GM23338 (cell line): ENCODE data around the gene ANOS1. TPM values are rescaled to one million over a fixed set of nuclear protein-coding genes. Genes with fewer than 3 reads are reported as not detected.

Experiments used
- ATAC-seq: fragments of 200-7000 bp; cut with Tn5 transposase; 3 replicates; pipeline ENCODE4 v1.9.1; 2020
- DNase-seq: peaks from one replicate; pipeline ENCODE4 v3.0.0-alpha.2; 2015; ENCODE audit warnings: low spot score
- H2AFZ ChIP-seq: fragments of 200-600 bp; sonication (generic); 2 replicates; pipeline ENCODE4 v1.8.0; 2016; ENCODE audit warnings: antibody characterized with exemption, mild to moderate bottlenecking, moderate library complexity
- H3F3A ChIP-seq: fragments of 200-600 bp; sonication (generic); replicated peaks from 2 replicates; pipeline ENCODE4 v1.8.0; 2017; ENCODE audit warnings: antibody characterized with exemption, mixed run types, low read depth
- H3K27ac ChIP-seq: fragments of 200-600 bp; sonication (generic); 2 replicates; pipeline ENCODE4 v1.6.1; 2016; ENCODE audit warnings: low read depth
- H3K27me3 ChIP-seq: fragments of 200-600 bp; sonication (generic); 2 replicates; pipeline ENCODE4 v1.8.0; 2016; ENCODE audit warnings: mild to moderate bottlenecking, mixed run types, moderate library complexity; ENCODE audit not compliant: insufficient read depth
- H3K36me3 ChIP-seq: fragments of 200-600 bp; sonication (generic); 2 replicates; pipeline ENCODE4 v1.8.0; 2016; ENCODE audit warnings: mild to moderate bottlenecking; ENCODE audit not compliant: insufficient read depth
- H3K4me1 ChIP-seq: fragments of 200-600 bp; sonication (generic); 2 replicates; pipeline ENCODE4 v1.8.0; 2016; ENCODE audit warnings: mild to moderate bottlenecking, moderate library complexity; ENCODE audit not compliant: insufficient read depth
- H3K4me2 ChIP-seq: fragments of 200-600 bp; sonication (generic); 2 replicates; pipeline ENCODE4 v1.7.1; 2017; ENCODE audit warnings: mixed run types
- H3K4me3 ChIP-seq: fragments of 200-600 bp; sonication (generic); 2 replicates; pipeline ENCODE4 v1.6.1; 2016; ENCODE audit warnings: mixed run types
- H3K79me2 ChIP-seq: fragments of 200-600 bp; sonication (generic); replicated peaks from 2 replicates; pipeline ENCODE4 v1.8.0; 2017; ENCODE audit warnings: mild to moderate bottlenecking; ENCODE audit not compliant: insufficient read depth
- H3K9me2 ChIP-seq: fragments of 200-600 bp; sonication (generic); 2 replicates; pipeline ENCODE4 v1.8.0; 2017; ENCODE audit not compliant: insufficient read depth
- H4K20me1 ChIP-seq: fragments of 200-600 bp; sonication (generic); replicated peaks from 2 replicates; pipeline ENCODE4 v1.8.0; 2017; ENCODE audit warnings: mild to moderate bottlenecking; ENCODE audit not compliant: insufficient read depth
- H3K27ac Mint-ChIP-seq: 2 replicates; pipeline ENCODE4 v1.8.0; 2020; ENCODE audit warnings: inconsistent platforms, mild to moderate bottlenecking, moderate library complexity, mixed read lengths
- H3K27me3 Mint-ChIP-seq: 3 replicates; pipeline ENCODE4 v1.8.0; 2022; ENCODE audit warnings: low read depth, mild to moderate bottlenecking, moderate library complexity, mixed read lengths, inconsistent platforms; ENCODE audit not compliant: insufficient read depth, poor library complexity
- H3K36me3 Mint-ChIP-seq: 3 replicates; pipeline ENCODE4 v1.8.0; 2021; ENCODE audit warnings: low read depth, mild to moderate bottlenecking, inconsistent platforms, moderate library complexity, mixed read lengths
- H3K4me1 Mint-ChIP-seq: 3 replicates; pipeline ENCODE4 v1.8.0; 2020; ENCODE audit warnings: mild to moderate bottlenecking, inconsistent platforms, mixed read lengths
- H3K4me3 Mint-ChIP-seq: 3 replicates; pipeline ENCODE4 v1.8.0; 2021; ENCODE audit warnings: moderate library complexity, mild to moderate bottlenecking, inconsistent platforms, mixed read lengths
- H3K9me3 Mint-ChIP-seq: 3 replicates; pipeline ENCODE4 v1.8.0; 2020; ENCODE audit warnings: moderate library complexity, mild to moderate bottlenecking, inconsistent platforms, mixed read lengths
- CREB1 ChIP-seq: fragments of 250-450 bp; sonication (Bioruptor Pico); IDR thresholded peaks from 2 replicates; pipeline ENCODE4 v1.5.0; 2020; ENCODE audit warnings: low read depth, mild to moderate bottlenecking, moderate library complexity
- EZH2 ChIP-seq: fragments of 200-600 bp; sonication (generic); IDR thresholded peaks from one replicate; pipeline ENCODE4 v1.8.0; 2017; ENCODE audit warnings: antibody characterized with exemption, mild to moderate bottlenecking, low read depth; ENCODE audit not compliant: unreplicated experiment
- EZH2phosphoT487 ChIP-seq: fragments of 200-600 bp; sonication (generic); IDR thresholded peaks from one replicate; pipeline ENCODE4 v1.8.1; 2018; ENCODE audit warnings: antibody characterized with exemption; ENCODE audit not compliant: unreplicated experiment
- JUNB ChIP-seq: IDR thresholded peaks from one replicate; pipeline ENCODE4 v1.6.1; 2016; ENCODE audit warnings: antibody characterized with exemption; ENCODE audit not compliant: unreplicated experiment
- NANOG ChIP-seq: IDR thresholded peaks from 2 replicates; pipeline ENCODE4 v1.6.1; 2016; ENCODE audit warnings: antibody characterized with exemption, borderline replicate concordance
- POLR2AphosphoS5 ChIP-seq: IDR thresholded peaks from 2 replicates; pipeline ENCODE4 v1.6.1; 2016; ENCODE audit warnings: antibody characterized with exemption, low read depth
- STAT1 ChIP-seq: IDR thresholded peaks from one replicate; pipeline ENCODE4 v1.6.1; 2016; ENCODE audit warnings: antibody characterized with exemption; ENCODE audit not compliant: unreplicated experiment
- ZNF114 ChIP-seq: fragments of 250-450 bp; sonication (Bioruptor Pico); IDR thresholded peaks from 2 replicates; pipeline ENCODE4 v1.5.0; 2020; ENCODE audit warnings: mild to moderate bottlenecking, moderate library complexity
- ZNF331 ChIP-seq: fragments of 250-450 bp; sonication (Bioruptor Pico); IDR thresholded peaks from 2 replicates; pipeline ENCODE4 v1.5.0; 2020; ENCODE audit warnings: low read depth, mild to moderate bottlenecking, moderate library complexity
- polyA plus RNA-seq: library from polyadenylated mRNA; unstranded; fragments of >200 nt; fragmentation: Nextera tagmentation; extraction: Ambion mirVana; gene quantifications from 2 replicates; pipeline ENCODE4 v1.2.1, GENCODE V29; 2016
- total RNA-seq: library from RNA; depleted of rRNA; stranded (reverse); fragments of >200 nt; shearing (Covaris generic); gene quantifications from 2 replicates; pipeline ENCODE4 v1.2.3, GENCODE V29; 2014
- TF ChIP-seq, protein P1 (sequence below): IDR thresholded peaks from one replicate; pipeline ENCODE4 v1.6.1; 2018; ENCODE audit warnings: antibody characterized with exemption; ENCODE audit not compliant: unreplicated experiment
- TF ChIP-seq, protein P2 (sequence below): IDR thresholded peaks from 2 replicates; pipeline ENCODE4 v1.6.1; 2016; ENCODE audit warnings: antibody characterized with exemption
- TF ChIP-seq, protein P3 (sequence below), 2 experiments: fragments of 200-600 bp in 1 of 2; sonication (generic) in 1 of 2; conservative IDR thresholded peaks; 2 replicates each; pipeline versions ENCODE4 v1.5.1 to v1.6.1; 2016 to 2017; ENCODE audit warnings: antibody characterized with exemption in 2 of 2, low read depth in 2 of 2, mild to moderate bottlenecking in 2 of 2, moderate library complexity in 1 of 2
- TF ChIP-seq, protein P4 (sequence below): fragments of 250-450 bp; sonication (Bioruptor Pico); IDR thresholded peaks from 2 replicates; pipeline ENCODE4 v1.5.0; 2020; ENCODE audit warnings: mild to moderate bottlenecking, moderate library complexity

Gene ANOS1
- total and polyA plus RNA-seq, 2 experiments from 2014 or later: 21.8 to 68.5 TPM

DNA sequence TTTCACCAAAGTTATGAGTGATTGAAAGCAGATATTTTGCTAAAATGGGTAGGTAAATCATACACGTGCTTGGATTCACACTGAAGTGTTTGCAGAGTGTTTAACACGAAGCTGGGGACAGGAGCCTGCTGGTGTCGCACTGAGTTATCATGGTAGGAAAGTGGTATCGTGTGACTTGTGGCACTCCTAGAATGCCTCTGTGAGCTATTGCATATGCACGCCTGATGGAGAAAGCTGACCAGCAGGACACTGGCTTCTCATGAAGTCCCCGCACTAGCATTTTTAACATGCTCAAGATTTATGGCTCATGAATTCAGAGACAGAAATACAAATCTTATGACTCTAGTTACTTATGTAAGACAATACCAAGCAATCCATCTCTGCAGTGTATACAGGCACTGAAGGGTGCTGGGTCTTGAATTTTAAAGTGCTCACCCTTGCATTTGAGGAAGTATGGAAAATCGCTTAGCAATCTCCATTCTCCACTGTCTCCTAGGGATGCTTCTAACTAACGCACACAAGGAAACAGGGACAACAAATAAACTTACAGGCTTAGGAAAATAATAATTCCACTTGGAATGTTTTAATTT is 247.5 kb downstream of the ANOS1 start:
- no peak overlapping the region for H3K4me3 ChIP-seq
- H3K4me1 ChIP-seq: no peaks in the 10 kb centered on the region
- no peaks in the 10 kb centered on the region for H4K20me1 ChIP-seq
- ATAC-seq: no peak
- H3K27me3 ChIP-seq: no peaks in the 10 kb centered on the region
- Mint-ChIP-seq H3K27me3 (no peaks in the 10 kb centered on the region), H3K4me3 (no peak overlapping the region), H3K9me3 (no peaks in the 10 kb centered on the region), H3K4me1 (no peaks in the 10 kb centered on the region), H3K27ac (no peak overlapping the region), H3K36me3 (no peaks in the 10 kb centered on the region)
- H3K27ac ChIP-seq: no peak overlapping the region
- H3F3A ChIP-seq: no peaks in the 10 kb centered on the region
- 0 out of 2 replicates have a peak overlapping the region, but pooled peaks have one; percentile 52 for H2AFZ ChIP-seq
- H3K36me3 ChIP-seq: no peaks in the 10 kb centered on the region
- no peaks in the 10 kb centered on the region for H3K9me2 ChIP-seq
- H3K4me2 ChIP-seq: no peak overlapping the region
- H3K79me2 ChIP-seq: no peaks in the 10 kb centered on the region
- no peak for DNase-seq
- TF ChIP-seq STAT1 (no peak), CREB1 (CRISPR knock-in tag) (no peak), ZNF114 (CRISPR knock-in tag) (no peak), JUNB (no peak), ZNF331 (no peak), NANOG (no peak), EZH2 (no peak), POLR2AphosphoS5 (no peak), EZH2phosphoT487 (no peak)
- TF ChIP-seq, protein P1, sequence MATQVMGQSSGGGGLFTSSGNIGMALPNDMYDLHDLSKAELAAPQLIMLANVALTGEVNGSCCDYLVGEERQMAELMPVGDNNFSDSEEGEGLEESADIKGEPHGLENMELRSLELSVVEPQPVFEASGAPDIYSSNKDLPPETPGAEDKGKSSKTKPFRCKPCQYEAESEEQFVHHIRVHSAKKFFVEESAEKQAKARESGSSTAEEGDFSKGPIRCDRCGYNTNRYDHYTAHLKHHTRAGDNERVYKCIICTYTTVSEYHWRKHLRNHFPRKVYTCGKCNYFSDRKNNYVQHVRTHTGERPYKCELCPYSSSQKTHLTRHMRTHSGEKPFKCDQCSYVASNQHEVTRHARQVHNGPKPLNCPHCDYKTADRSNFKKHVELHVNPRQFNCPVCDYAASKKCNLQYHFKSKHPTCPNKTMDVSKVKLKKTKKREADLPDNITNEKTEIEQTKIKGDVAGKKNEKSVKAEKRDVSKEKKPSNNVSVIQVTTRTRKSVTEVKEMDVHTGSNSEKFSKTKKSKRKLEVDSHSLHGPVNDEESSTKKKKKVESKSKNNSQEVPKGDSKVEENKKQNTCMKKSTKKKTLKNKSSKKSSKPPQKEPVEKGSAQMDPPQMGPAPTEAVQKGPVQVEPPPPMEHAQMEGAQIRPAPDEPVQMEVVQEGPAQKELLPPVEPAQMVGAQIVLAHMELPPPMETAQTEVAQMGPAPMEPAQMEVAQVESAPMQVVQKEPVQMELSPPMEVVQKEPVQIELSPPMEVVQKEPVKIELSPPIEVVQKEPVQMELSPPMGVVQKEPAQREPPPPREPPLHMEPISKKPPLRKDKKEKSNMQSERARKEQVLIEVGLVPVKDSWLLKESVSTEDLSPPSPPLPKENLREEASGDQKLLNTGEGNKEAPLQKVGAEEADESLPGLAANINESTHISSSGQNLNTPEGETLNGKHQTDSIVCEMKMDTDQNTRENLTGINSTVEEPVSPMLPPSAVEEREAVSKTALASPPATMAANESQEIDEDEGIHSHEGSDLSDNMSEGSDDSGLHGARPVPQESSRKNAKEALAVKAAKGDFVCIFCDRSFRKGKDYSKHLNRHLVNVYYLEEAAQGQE: no peak
- TF ChIP-seq, protein P2, sequence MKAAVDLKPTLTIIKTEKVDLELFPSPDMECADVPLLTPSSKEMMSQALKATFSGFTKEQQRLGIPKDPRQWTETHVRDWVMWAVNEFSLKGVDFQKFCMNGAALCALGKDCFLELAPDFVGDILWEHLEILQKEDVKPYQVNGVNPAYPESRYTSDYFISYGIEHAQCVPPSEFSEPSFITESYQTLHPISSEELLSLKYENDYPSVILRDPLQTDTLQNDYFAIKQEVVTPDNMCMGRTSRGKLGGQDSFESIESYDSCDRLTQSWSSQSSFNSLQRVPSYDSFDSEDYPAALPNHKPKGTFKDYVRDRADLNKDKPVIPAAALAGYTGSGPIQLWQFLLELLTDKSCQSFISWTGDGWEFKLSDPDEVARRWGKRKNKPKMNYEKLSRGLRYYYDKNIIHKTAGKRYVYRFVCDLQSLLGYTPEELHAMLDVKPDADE: no peak
- TF ChIP-seq, protein P3, sequence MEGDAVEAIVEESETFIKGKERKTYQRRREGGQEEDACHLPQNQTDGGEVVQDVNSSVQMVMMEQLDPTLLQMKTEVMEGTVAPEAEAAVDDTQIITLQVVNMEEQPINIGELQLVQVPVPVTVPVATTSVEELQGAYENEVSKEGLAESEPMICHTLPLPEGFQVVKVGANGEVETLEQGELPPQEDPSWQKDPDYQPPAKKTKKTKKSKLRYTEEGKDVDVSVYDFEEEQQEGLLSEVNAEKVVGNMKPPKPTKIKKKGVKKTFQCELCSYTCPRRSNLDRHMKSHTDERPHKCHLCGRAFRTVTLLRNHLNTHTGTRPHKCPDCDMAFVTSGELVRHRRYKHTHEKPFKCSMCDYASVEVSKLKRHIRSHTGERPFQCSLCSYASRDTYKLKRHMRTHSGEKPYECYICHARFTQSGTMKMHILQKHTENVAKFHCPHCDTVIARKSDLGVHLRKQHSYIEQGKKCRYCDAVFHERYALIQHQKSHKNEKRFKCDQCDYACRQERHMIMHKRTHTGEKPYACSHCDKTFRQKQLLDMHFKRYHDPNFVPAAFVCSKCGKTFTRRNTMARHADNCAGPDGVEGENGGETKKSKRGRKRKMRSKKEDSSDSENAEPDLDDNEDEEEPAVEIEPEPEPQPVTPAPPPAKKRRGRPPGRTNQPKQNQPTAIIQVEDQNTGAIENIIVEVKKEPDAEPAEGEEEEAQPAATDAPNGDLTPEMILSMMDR (conservative IDR thresholded peaks at IDR 0.05; ENCODE audit: low read depth in 2 of 2): no peak
- TF ChIP-seq, protein P4, sequence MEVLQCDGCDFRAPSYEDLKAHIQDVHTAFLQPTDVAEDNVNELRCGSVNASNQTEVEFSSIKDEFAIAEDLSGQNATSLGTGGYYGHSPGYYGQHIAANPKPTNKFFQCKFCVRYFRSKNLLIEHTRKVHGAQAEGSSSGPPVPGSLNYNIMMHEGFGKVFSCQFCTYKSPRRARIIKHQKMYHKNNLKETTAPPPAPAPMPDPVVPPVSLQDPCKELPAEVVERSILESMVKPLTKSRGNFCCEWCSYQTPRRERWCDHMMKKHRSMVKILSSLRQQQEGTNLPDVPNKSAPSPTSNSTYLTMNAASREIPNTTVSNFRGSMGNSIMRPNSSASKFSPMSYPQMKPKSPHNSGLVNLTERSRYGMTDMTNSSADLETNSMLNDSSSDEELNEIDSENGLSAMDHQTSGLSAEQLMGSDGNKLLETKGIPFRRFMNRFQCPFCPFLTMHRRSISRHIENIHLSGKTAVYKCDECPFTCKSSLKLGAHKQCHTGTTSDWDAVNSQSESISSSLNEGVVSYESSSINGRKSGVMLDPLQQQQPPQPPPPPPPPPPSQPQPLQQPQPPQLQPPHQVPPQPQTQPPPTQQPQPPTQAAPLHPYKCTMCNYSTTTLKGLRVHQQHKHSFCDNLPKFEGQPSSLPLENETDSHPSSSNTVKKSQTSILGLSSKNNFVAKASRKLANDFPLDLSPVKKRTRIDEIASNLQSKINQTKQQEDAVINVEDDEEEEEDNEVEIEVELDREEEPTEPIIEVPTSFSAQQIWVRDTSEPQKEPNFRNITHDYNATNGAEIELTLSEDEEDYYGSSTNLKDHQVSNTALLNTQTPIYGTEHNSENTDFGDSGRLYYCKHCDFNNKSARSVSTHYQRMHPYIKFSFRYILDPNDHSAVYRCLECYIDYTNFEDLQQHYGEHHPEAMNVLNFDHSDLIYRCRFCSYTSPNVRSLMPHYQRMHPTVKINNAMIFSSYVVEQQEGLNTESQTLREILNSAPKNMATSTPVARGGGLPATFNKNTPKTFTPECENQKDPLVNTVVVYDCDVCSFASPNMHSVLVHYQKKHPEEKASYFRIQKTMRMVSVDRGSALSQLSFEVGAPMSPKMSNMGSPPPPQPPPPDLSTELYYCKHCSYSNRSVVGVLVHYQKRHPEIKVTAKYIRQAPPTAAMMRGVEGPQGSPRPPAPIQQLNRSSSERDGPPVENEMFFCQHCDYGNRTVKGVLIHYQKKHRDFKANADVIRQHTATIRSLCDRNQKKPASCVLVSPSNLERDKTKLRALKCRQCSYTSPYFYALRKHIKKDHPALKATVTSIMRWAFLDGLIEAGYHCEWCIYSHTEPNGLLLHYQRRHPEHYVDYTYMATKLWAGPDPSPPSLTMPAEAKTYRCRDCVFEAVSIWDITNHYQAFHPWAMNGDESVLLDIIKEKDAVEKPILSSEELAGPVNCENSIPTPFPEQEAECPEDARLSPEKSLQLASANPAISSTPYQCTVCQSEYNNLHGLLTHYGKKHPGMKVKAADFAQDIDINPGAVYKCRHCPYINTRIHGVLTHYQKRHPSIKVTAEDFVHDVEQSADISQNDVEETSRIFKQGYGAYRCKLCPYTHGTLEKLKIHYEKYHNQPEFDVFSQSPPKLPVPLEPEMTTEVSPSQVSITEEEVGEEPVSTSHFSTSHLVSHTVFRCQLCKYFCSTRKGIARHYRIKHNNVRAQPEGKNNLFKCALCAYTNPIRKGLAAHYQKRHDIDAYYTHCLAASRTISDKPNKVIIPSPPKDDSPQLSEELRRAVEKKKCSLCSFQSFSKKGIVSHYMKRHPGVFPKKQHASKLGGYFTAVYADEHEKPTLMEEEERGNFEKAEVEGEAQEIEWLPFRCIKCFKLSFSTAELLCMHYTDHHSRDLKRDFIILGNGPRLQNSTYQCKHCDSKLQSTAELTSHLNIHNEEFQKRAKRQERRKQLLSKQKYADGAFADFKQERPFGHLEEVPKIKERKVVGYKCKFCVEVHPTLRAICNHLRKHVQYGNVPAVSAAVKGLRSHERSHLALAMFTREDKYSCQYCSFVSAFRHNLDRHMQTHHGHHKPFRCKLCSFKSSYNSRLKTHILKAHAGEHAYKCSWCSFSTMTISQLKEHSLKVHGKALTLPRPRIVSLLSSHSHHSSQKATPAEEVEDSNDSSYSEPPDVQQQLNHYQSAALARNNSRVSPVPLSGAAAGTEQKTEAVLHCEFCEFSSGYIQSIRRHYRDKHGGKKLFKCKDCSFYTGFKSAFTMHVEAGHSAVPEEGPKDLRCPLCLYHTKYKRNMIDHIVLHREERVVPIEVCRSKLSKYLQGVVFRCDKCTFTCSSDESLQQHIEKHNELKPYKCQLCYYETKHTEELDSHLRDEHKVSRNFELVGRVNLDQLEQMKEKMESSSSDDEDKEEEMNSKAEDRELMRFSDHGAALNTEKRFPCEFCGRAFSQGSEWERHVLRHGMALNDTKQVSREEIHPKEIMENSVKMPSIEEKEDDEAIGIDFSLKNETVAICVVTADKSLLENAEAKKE (CRISPR knock-in tag): no peak
